Neural progenitor cell (in vitro differentiated cells): ENCODE measurements around the gene PLD5. TPM values are rescaled to one million over a fixed set of nuclear protein-coding genes. Genes with fewer than 3 reads are reported as not detected.

ENCODE experiments used
- DNase-seq: peaks from one replicate; pipeline ENCODE4 v3.0.0-alpha.2; 2016; ENCODE audit warnings: low spot score
- H2AFZ ChIP-seq: fragments of 200-600 bp; sonication (generic); replicated peaks from 2 replicates; pipeline ENCODE4 v1.6.1; 2016; ENCODE audit warnings: antibody characterized with exemption
- H3F3A ChIP-seq: fragments of 200-600 bp; sonication (generic); 2 replicates; pipeline ENCODE4 v1.6.1; 2016; ENCODE audit warnings: antibody characterized with exemption, low read depth
- H3K27ac ChIP-seq: fragments of 200-600 bp; sonication (generic); 2 replicates; pipeline ENCODE4 v1.5.1; 2016; ENCODE audit warnings: mild to moderate bottlenecking
- H3K27me3 ChIP-seq: fragments of 200-600 bp; sonication (generic); 2 replicates; pipeline ENCODE4 v1.6.1; 2016; ENCODE audit warnings: mild to moderate bottlenecking, moderate library complexity
- H3K36me3 ChIP-seq: fragments of 200-600 bp; sonication (generic); 2 replicates; pipeline ENCODE4 v1.5.1; 2016
- H3K4me1 ChIP-seq: fragments of 200-600 bp; sonication (generic); 2 replicates; pipeline ENCODE4 v1.6.1; 2016; ENCODE audit warnings: mixed run types
- H3K4me2 ChIP-seq: fragments of 200-600 bp; sonication (generic); 2 replicates; pipeline ENCODE4 v1.6.1; 2016
- H3K4me3 ChIP-seq: fragments of 200-600 bp; sonication (generic); 2 replicates; pipeline ENCODE4 v1.5.1; 2016
- H3K79me2 ChIP-seq: fragments of 200-600 bp; sonication (generic); 2 replicates; pipeline ENCODE4 v1.6.1; 2016; ENCODE audit warnings: low read depth
- H3K9ac ChIP-seq: fragments of 200-600 bp; sonication (generic); 2 replicates; pipeline ENCODE4 v1.6.1; 2016
- H3K9me3 ChIP-seq: fragments of 200-600 bp; sonication (generic); 2 replicates; pipeline ENCODE4 v1.5.1; 2016; ENCODE audit warnings: low read depth
- H4K20me1 ChIP-seq: fragments of 200-600 bp; sonication (generic); 2 replicates; pipeline ENCODE4 v1.6.1; 2016; ENCODE audit warnings: low read depth
- H3K27ac Mint-ChIP-seq: 3 replicates; pipeline ENCODE4 v1.8.0; 2021; ENCODE audit warnings: mixed read lengths
- H3K27me3 Mint-ChIP-seq: 2 replicates; pipeline ENCODE4 v1.8.0; 2022; ENCODE audit warnings: low read depth, mild to moderate bottlenecking, inconsistent platforms, moderate library complexity, mixed read lengths; ENCODE audit not compliant: insufficient read depth
- H3K36me3 Mint-ChIP-seq: 3 replicates; pipeline ENCODE4 v1.8.0; 2021; ENCODE audit warnings: mixed read lengths
- H3K4me1 Mint-ChIP-seq: 3 replicates; pipeline ENCODE4 v1.8.0; 2021; ENCODE audit warnings: mixed read lengths
- H3K4me3 Mint-ChIP-seq: 3 replicates; pipeline ENCODE4 v1.8.0; 2021; ENCODE audit warnings: mild to moderate bottlenecking, moderate library complexity, mixed read lengths
- H3K9me3 Mint-ChIP-seq: 3 replicates; pipeline ENCODE4 v1.8.0; 2020; ENCODE audit warnings: mixed read lengths
- EZH2 ChIP-seq: fragments of 200-600 bp; sonication (generic); IDR thresholded peaks from 2 replicates; pipeline ENCODE4 v1.6.1; 2017; ENCODE audit warnings: antibody characterized with exemption, mild to moderate bottlenecking, moderate library complexity
- EZH2phosphoT487 ChIP-seq: fragments of 200-600 bp; sonication (generic); IDR thresholded peaks from 2 replicates; pipeline ENCODE4 v1.6.1; 2017; ENCODE audit warnings: antibody characterized with exemption
- small RNA-seq: library from RNA; depleted of rRNA; stranded (forward); fragments of <200 nt; gene quantifications from one replicate; pipeline ENCODE3, GENCODE V24; 2015
- total RNA-seq: library from RNA; depleted of rRNA; stranded (reverse); fragments of >200 nt; gene quantifications from 2 replicates; pipeline ENCODE4 v1.2.3, GENCODE V29; 2015; ENCODE audit warnings: low replicate concordance
- TF ChIP-seq, protein P1 (sequence below): fragments of 200-600 bp; sonication (generic); IDR thresholded peaks from 2 replicates; pipeline ENCODE4 v1.5.1; 2017; ENCODE audit warnings: antibody characterized with exemption, mild to moderate bottlenecking

The PLD5 gene
- total RNA-seq, 1 donor from 2014 or later = 1.8 TPM

DNA sequence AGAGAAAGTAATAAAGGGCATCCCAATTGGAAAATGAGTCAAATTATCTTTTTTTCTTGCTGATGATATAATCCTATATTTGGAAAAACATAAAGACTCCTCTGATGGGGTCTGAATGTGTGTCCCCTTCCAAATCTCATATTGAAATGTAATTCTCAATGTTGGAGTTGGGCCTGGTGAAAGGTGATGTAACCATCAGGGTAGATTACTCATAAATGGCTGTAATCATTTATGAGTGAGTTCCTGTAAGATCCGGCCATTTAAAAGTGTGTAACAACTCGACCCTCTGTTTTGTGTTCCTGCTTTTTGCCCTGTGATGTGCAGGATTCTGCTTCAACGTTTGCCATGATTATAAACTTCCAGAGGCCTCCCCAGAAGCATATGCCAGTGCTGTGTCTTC is 481.3 kb downstream of the PLD5 start:
- Mint-ChIP-seq H3K27ac (no peak overlapping the region), H3K4me3 (no peak overlapping the region), H3K4me1 (peaks cover 6% of the 10 kb centered on the region), H3K27me3 (no peaks in the 10 kb centered on the region), H3K9me3 (no peaks in the 10 kb centered on the region), H3K36me3 (no peaks in the 10 kb centered on the region)
- no peaks in the 10 kb centered on the region for H4K20me1 ChIP-seq
- TF ChIP-seq EZH2 (no peak), EZH2phosphoT487 (no peak)
- TF ChIP-seq, protein P1, sequence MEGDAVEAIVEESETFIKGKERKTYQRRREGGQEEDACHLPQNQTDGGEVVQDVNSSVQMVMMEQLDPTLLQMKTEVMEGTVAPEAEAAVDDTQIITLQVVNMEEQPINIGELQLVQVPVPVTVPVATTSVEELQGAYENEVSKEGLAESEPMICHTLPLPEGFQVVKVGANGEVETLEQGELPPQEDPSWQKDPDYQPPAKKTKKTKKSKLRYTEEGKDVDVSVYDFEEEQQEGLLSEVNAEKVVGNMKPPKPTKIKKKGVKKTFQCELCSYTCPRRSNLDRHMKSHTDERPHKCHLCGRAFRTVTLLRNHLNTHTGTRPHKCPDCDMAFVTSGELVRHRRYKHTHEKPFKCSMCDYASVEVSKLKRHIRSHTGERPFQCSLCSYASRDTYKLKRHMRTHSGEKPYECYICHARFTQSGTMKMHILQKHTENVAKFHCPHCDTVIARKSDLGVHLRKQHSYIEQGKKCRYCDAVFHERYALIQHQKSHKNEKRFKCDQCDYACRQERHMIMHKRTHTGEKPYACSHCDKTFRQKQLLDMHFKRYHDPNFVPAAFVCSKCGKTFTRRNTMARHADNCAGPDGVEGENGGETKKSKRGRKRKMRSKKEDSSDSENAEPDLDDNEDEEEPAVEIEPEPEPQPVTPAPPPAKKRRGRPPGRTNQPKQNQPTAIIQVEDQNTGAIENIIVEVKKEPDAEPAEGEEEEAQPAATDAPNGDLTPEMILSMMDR = no peak
- no peak overlapping the region for H3K4me3 ChIP-seq
- no peak overlapping the region for H2AFZ ChIP-seq
- H3K4me2 ChIP-seq = no peak overlapping the region
- H3K36me3 ChIP-seq = no peaks in the 10 kb centered on the region
- no peaks in the 10 kb centered on the region for H3K27me3 ChIP-seq
- no peak overlapping the region for H3K27ac ChIP-seq
- peaks cover 11% of the 10 kb centered on the region for H3K4me1 ChIP-seq
- no peaks in the 10 kb centered on the region for H3K79me2 ChIP-seq
- H3K9ac ChIP-seq = no peak overlapping the region
- H3F3A ChIP-seq = no peaks in the 10 kb centered on the region
- DNase-seq = no peak
- no peaks in the 10 kb centered on the region for H3K9me3 ChIP-seq

DNA sequence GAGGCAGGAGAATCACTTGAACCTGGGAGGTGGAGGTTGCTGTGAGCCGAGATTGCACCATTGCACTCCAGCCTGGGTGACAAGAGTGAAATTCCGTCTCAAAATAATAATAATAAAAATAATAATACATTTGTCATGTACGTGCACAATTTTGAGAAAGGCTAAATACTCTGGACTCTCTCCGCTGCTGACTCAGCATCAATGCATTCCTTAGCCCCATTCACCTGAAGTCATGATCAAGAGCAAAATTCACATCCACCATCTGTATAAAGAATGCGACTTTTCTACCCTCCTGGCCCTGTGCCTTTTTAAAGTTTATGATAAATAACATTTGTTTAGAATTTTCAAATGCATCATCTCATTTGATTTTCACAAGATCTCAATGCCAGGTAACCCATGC is 490.1 kb downstream of the PLD5 start:
- Histone ChIP-seq H3K4me2 (no peak overlapping the region), H3K27ac (no peak overlapping the region), H3K27me3 (no peaks in the 10 kb centered on the region), H3K4me1 (no peaks in the 10 kb centered on the region), H3F3A (no peaks in the 10 kb centered on the region), H2AFZ (no peak overlapping the region), H3K4me3 (no peak overlapping the region), H3K79me2 (no peaks in the 10 kb centered on the region), H3K36me3 (no peaks in the 10 kb centered on the region), H3K9ac (no peak overlapping the region), H3K9me3 (no peaks in the 10 kb centered on the region), H4K20me1 (no peaks in the 10 kb centered on the region)
- DNase-seq = no peak
- Mint-ChIP-seq H3K9me3 (peaks cover 8% of the 10 kb centered on the region), H3K4me3 (no peak overlapping the region), H3K4me1 (peaks cover 2% of the 10 kb centered on the region), H3K36me3 (peaks cover 2% of the 10 kb centered on the region), H3K27ac (no peak overlapping the region), H3K27me3 (peaks cover 3% of the 10 kb centered on the region)
- TF ChIP-seq EZH2phosphoT487 (no peak), EZH2 (no peak)
- TF ChIP-seq, protein P1 = no peak

DNA sequence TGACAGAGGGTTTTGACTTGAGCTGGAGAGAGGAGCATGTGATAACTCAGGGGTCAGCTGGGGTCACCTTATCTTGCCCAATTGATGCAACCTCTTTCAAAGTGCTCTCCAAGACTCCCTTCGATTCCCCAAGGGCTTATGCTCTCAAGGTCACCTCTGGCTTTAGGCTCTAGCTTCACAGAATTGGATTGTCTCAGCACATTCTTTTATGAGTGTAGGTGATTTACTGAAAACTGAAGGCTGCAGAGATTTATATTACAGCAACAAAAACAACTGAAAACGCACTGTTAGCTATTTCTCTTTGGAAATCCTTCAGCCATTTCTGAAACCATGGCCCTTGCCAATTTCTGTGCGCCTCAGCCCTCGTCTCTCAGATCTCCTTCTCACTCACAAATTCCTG is 491.1 kb downstream of the PLD5 start:
- no peak overlapping the region for H3K4me2 ChIP-seq
- Mint-ChIP-seq H3K4me1 (peaks cover 2% of the 10 kb centered on the region), H3K36me3 (peaks cover 2% of the 10 kb centered on the region), H3K27ac (no peak overlapping the region), H3K9me3 (peaks cover 8% of the 10 kb centered on the region), H3K4me3 (no peak overlapping the region), H3K27me3 (peaks cover 3% of the 10 kb centered on the region)
- no peak overlapping the region for H3K27ac ChIP-seq
- H3F3A ChIP-seq = no peaks in the 10 kb centered on the region
- TF ChIP-seq, protein P1 = no peak
- no peak for TF ChIP-seq EZH2phosphoT487
- no peak for TF ChIP-seq EZH2
- no peaks in the 10 kb centered on the region for H3K79me2 ChIP-seq
- H3K9ac ChIP-seq = no peak overlapping the region
- H4K20me1 ChIP-seq = no peaks in the 10 kb centered on the region
- H3K4me1 ChIP-seq = no peaks in the 10 kb centered on the region
- H3K36me3 ChIP-seq = no peaks in the 10 kb centered on the region
- no peak for DNase-seq
- H3K9me3 ChIP-seq = no peaks in the 10 kb centered on the region
- no peaks in the 10 kb centered on the region for H3K27me3 ChIP-seq
- no peak overlapping the region for H3K4me3 ChIP-seq
- no peak overlapping the region for H2AFZ ChIP-seq

Small RNAs within 50 kb of the gene (small RNA-seq; reads per million reads assigned to genes)
- gene AL360271.2 (not detected), gene RN7SKP12 (not detected)
